HG03432 (cell line): ENCODE measurements around the gene GRIA3.

Source experiments
- ATAC-seq: cut with Tn5 transposase; IDR thresholded peaks from one replicate; pipeline ENCODE4 v1.9.1; 2021; ENCODE audit warnings: mild to moderate bottlenecking, moderate library complexity; ENCODE audit not compliant: unreplicated experiment

Gene GRIA3

GRCh38 chrX:123442764-123443163 is 258.7 kb downstream of the GRIA3 start:
- no peak for ATAC-seq

DNA sequence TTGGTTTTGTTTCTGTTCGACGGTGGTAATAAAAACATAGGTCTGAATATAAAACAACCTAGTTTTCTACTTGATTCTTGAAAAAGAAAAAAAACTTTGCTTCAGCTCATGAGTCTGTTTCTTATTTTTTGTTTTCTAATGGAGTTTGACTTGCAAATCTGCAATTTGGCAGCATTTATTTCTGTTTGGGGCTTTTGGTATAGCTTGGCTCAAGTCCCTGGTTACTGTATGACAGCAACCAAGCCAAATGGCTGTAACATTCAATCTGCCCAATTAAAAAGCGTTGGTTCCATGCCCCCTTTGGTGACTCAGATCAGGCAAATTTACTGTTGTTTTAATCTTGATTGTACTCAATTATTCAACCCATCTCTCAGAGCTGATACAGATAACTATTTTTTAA is 263.4 kb downstream of the GRIA3 start:
- ATAC-seq, result no peak

- no peak for ATAC-seq
Observed at GRCh38 chrX:123449335-123449734, 265.3 kb downstream of the GRIA3 start.

DNA sequence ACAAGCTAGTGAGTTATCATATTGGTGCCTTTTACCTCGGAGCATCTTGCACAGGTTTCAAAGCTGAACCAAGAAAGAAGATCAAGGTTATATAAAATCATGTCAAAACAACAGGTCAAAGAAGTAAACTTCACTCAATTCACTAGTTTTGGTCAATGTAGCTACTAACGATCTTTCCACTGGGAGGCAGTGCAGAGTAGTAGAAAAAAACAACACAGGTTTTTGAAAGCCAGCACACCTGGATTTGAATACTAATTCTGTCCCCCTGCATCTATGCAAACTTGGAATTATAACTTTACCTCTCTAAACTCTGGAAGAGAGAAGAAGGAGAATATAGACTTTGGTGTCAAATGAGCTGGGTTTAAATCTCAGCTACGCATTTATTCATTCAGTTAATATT is 266.1 kb downstream of the GRIA3 start:
- ATAC-seq, result no peak

GRCh38 chrX:123454712-123455431 is 270.8 kb downstream of the GRIA3 start:
- peak; percentile 81 for ATAC-seq

DNA sequence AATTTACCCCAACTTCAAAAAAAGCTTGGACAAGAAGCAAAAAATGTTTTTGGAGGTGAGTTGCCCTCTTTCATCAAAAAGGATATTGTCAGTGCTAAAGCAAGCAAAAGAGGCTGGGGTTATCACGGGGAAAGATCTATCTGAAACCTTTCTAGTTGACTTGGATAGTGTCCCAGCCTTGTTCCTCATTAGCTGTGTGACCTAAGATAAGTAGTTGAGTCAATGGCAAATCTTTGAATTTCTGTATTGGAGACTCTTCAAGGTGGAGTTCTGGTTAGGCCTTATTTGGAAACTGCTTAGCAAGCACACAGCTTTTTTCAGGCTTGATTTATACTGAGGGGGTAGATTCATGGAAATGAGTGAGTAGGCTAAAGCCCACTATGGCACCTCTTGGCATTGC is 271.6 kb downstream of the GRIA3 start:
- no peak for ATAC-seq

- ATAC-seq, result no peak
Observed at GRCh38 chrX:123464709-123465108, 280.6 kb downstream of the GRIA3 start.

DNA sequence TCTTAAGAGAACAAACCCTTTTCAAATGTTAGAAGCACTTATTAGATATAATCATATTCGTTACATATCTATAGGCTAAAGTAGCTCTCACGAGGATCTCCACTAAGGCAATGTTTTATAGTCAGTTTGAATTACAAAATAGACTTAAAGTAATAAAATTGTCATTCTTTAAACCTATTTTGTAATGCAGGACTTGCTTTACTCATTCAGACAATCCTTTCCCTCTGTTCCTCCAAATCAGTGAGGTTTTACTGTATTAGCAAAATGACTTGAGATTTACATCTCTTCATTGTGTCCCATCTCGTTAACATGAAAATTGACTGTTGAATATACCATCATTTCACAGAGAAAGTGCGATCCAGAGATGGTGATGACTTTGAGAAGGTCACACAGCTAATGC is 284.4 kb downstream of the GRIA3 start:
- no peak for ATAC-seq

DNA sequence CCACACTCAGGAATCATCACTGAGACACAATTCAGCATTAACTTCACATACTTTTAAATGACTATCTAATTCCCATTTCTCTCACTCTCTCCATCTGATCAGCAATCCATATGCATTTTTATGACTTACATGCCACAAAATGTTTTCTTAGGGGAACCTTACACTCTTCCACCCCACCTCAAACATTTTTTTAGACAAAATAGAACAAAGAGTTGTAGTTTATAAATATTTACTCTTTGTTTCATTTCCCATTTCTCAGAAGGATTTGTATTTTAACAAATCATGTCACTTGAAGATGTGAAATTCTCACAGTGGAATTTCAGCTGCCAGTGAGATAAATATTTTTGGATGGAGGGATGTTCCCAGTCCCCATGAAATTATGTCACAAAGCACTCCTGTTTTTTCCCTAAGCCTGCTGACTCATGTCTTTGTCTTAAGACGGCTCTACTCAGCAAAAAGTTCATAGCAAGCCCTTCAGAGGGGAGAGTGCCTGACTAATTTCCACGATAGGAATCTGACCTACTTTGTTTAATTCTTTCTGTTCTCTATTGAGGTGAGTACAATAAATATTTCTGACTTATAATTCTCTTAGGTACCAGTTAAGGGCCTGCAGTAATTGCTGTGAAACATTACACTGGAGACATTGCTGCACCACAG is 291.1 kb downstream of the GRIA3 start:
- ATAC-seq, result no peak

- no peak for ATAC-seq
Observed at GRCh38 chrX:123476611-123477219, 292.6 kb downstream of the GRIA3 start.

GRCh38 chrX:123477673-123478072 is 293.6 kb downstream of the GRIA3 start:
- ATAC-seq, result no peak

DNA sequence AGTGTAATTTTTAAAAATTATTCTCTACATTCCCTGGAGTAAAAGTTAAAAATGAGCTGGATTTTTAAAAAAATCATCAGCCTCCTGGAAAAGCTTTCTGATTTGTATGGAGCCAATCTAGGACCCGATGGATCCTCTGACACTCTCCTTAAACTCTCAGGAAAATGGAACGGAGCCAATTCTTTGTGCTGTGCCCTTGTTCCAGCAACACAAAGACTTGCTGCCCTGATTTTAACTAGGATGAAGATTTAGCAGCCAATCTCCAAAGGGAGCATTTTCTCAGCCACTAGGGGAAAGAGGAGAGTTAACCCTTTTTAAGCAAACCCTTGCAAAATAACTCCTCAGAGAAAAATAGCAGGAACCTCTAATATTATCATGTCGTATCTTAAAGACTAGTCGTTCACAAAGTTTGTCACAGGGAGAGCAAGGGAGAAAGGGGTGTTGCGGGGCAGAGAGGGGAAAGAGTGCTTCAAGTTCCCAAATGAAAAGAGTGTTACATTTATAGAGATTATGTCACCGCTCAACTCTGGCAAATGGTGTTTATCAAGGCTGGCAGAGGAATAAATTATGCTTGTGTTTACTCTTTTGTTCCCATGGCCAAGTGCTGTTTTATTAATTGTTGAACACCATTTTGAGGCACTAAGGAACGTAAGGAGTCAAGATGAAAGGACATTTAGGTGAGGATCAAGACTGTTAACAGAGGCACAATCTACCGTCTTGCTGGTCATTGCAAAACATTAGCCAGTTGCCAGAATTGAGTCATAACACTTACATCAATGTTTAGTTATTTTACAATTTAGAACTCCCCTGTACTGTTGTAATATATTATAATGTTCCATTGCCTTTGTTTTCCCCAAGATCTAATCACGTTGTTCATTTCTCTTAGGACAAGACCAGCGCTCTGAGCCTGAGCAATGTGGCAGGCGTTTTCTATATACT is 298.1 kb downstream of the GRIA3 start:
- no peak for ATAC-seq

DNA sequence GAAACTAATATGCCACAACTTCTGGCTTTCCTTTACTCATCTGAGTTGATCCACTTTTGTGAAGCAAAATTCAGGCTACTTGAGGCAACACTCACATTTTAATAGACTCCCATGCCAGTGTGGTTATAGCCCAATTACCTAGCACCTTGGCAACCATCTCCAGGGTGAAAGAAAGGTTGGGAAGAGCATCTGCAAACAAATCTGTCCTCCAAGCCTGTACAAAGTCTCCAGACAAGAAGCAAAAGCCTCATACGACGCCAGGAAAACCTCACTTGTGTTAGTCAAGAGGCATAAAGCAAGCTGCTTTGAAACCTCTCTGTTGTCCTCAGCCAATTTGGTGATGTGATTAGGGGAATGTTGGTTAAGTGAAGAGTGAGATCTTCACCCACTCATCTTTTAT is 302.2 kb downstream of the GRIA3 start:
- ATAC-seq, result no peak

DNA sequence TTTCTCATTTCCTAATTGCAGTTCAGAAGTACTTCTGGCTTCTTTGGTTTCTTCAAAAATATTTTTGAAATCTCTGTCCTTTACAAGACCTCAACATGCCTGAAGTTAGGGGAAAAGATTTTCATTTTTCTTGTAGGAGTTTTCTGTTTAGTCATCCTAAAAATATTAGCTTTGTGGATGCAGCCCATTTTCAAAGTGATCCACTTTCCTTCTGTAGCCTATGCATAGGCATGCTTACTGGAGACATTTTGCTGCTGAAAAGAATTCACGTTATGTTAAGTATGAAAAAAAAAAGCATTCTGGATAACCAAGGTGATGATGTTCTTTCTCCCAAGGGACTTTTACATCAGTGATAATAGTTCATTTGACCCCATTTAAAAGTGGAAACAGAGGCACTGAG is 303.2 kb downstream of the GRIA3 start:
- no peak for ATAC-seq

GRCh38 chrX:123487669-123488068 is 303.6 kb downstream of the GRIA3 start:
- ATAC-seq, result no peak

DNA sequence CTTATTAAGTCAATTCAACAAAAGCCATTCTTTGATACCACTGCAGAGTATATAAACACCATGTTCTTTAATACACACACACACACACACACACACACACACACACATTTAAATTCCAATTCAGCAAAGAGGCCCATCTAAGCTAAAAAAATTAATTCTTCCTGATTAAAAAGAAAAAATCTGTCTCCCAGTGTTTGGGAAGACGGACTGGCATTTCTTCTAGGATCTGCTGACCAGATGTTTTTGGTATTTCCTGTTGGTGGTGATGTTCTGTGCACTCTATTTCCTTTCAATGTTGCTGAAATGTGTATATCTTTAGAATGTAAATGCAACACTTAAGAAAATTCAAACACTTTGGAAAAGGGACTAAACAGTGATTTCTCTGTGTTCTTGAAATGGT is 304.9 kb downstream of the GRIA3 start:
- ATAC-seq, result no peak

DNA sequence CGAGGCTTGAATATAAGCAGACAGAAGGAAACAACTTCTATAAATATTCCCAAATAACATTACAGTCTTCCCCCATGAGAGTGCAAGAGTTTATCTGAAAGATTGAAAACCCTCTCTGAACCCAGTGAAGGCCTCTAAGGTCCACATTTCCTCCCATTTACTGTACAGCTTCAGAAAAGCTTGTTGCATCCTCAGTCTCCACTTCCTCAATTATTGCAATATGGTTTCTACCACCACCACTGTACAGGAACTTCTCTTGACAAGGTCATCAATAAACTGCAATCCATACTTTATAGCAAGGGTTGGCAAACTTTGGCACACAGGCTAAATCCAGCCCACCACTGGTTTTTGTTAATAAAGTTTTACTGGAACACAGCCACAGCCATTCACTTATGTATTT is 309.8 kb downstream of the GRIA3 start:
- no peak for ATAC-seq

DNA sequence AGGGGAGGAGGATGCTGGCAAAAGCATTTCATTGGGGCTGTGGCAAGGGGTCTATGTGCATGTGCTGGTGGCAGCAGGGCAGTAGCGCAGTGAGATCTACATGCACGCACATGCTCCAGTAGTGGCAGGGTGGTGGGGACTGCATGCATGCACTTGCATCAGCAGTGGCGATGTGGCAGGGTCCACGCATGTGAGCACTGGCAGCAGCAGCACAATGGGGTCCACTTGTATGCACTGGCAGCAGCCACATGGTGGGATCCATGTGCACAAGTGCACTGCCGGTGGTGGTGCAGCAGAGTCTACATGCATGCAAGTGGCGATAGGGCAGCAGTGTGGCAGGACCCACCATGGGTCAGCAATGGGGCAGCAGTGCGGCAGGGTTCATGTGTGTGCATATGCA is 315.7 kb downstream of the GRIA3 start:
- no peak for ATAC-seq

- ATAC-seq, result no peak
Observed at GRCh38 chrX:123504047-123504446, 320.0 kb downstream of the GRIA3 start.

- no peak for ATAC-seq
Observed at GRCh38 chrX:123504630-123505270, 320.7 kb downstream of the GRIA3 start.
